PC-9 (cell line): Measurements from ENCODE around the gene S100A7. TPM values are rescaled to one million over a fixed set of nuclear protein-coding genes. Genes with fewer than 3 reads are reported as not detected.

ENCODE experiments used
- BruUV-seq: library from RNA; stranded (reverse); fragments of 400-500 nt; replicated peaks from 2 replicates; lab custom pipeline; 2021; lab: Mats Ljungman, UMichigan
- CTCF ChIA-PET: fragments of 300-600 bp; sonication (Branson Sonifier 250); formaldehyde crosslinking; loops from one replicate; lab custom pipeline; 2022; ENCODE audit warnings: antibody characterized with exemption; lab: Charles Lee
- POLR2A ChIA-PET: fragments of 300-600 bp; sonication (Branson Sonifier 250); formaldehyde crosslinking; loops from one replicate; lab custom pipeline; 2022; ENCODE audit warnings: antibody characterized with exemption; ENCODE audit not compliant: unreplicated experiment; lab: Charles Lee
- DNase-seq, 2 experiments: peaks; one replicate each; pipeline versions ENCODE4 v3.0.0 to v3.0.0-alpha.2; 2015 to 2022; ENCODE audit warnings: mixed read lengths in 1 of 2
- H2AFZ ChIP-seq: fragments of 200-600 bp; sonication (generic); 2 replicates; pipeline ENCODE4 v1.8.1; 2017; ENCODE audit warnings: antibody characterized with exemption
- H3F3A ChIP-seq: fragments of 200-600 bp; sonication (generic); 2 replicates; pipeline ENCODE4 v1.8.1; 2017; ENCODE audit warnings: antibody characterized with exemption, mild to moderate bottlenecking, low read depth; ENCODE audit not compliant: insufficient read depth
- H3K27ac ChIP-seq: fragments of 200-600 bp; sonication (generic); 2 replicates; pipeline ENCODE4 v1.6.1; 2016; ENCODE audit warnings: mixed run types
- H3K27me3 ChIP-seq: fragments of 200-600 bp; sonication (generic); 2 replicates; pipeline ENCODE4 v1.6.1; 2016; ENCODE audit warnings: low read depth, mixed run types; ENCODE audit not compliant: insufficient read depth
- H3K36me3 ChIP-seq: fragments of 200-600 bp; sonication (generic); 2 replicates; pipeline ENCODE4 v1.6.1; 2016; ENCODE audit warnings: low read depth, mixed run types
- H3K4me1 ChIP-seq: fragments of 200-600 bp; sonication (generic); replicated peaks from 2 replicates; pipeline ENCODE4 v1.6.1; 2016; ENCODE audit warnings: mixed run types; ENCODE audit not compliant: insufficient read depth
- H3K4me2 ChIP-seq: fragments of 200-600 bp; sonication (generic); 2 replicates; pipeline ENCODE4 v1.6.1; 2017; ENCODE audit warnings: mixed run types
- H3K4me3 ChIP-seq: fragments of 200-600 bp; sonication (generic); 2 replicates; pipeline ENCODE4 v1.6.1; 2016; ENCODE audit warnings: mixed run types
- H3K79me2 ChIP-seq: fragments of 200-600 bp; sonication (generic); 2 replicates; pipeline ENCODE4 v1.6.1; 2017; ENCODE audit warnings: low read depth, mixed run types
- H3K9me2 ChIP-seq: fragments of 200-600 bp; sonication (generic); 2 replicates; pipeline ENCODE4 v1.8.1; 2017; ENCODE audit warnings: mild to moderate bottlenecking; ENCODE audit not compliant: insufficient read depth
- H3K9me3 ChIP-seq: fragments of 200-600 bp; sonication (generic); 2 replicates; pipeline ENCODE4 v1.8.1; 2016; ENCODE audit warnings: low read depth; ENCODE audit not compliant: insufficient read depth
- H4K20me1 ChIP-seq: fragments of 200-600 bp; sonication (generic); 2 replicates; pipeline ENCODE4 v1.8.1; 2017; ENCODE audit not compliant: insufficient read depth
- EZH2 ChIP-seq: fragments of 200-600 bp; sonication (generic); IDR thresholded peaks from 2 replicates; pipeline ENCODE4 v1.8.0; 2017; ENCODE audit warnings: antibody characterized with exemption, low read depth
- intact Hi-C: fragments of 100-400 bp; cut with micrococcal nuclease; formaldehyde crosslinking; loops from one replicate; pipeline ENCODE4 v1.10.0; 2022; ENCODE audit not compliant: unreplicated experiment
- total RNA-seq: library from RNA; stranded (reverse); gene quantifications from 2 replicates; pipeline ENCODE4 v1.2.3, GENCODE V29; 2021
- TF ChIP-seq, protein P1 (sequence below): fragments of 200-600 bp; sonication (generic); conservative IDR thresholded peaks from 2 replicates; pipeline ENCODE4 v1.6.1; 2017; ENCODE audit warnings: mixed run types, antibody characterized with exemption, mild to moderate bottlenecking, moderate library complexity

Gene S100A7
- total RNA-seq, 1 experiment from 2014 or later = not detected

DNA sequence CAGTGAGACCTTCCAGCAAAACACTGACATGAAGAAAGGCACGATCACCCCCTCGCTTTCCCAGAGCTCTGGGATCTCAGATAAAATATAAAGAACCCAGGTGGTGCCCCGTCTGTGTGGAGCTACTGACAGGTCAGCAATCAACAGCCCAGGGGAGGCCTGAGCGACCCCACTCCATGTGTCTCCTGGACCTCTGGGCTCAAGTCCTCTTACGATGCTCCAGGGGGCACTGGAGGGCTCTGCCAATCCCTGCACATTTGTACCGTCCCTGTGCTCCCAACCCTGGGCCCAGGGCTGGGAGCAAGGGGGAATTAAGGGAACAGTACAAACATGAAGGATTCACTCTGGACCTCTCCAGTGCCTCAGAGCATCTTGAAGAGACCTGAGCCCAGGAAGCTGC, 31.7 kb downstream of the S100A7 start:
- Histone ChIP-seq H3K27me3 (peaks cover 50% of the 10 kb centered on the region), H3K79me2 (no peaks in the 10 kb centered on the region), H3K27ac (no peak overlapping the region), H4K20me1 (no peaks in the 10 kb centered on the region), H3K9me3 (no peaks in the 10 kb centered on the region), H3K4me1 (no peaks in the 10 kb centered on the region), H2AFZ (no peak overlapping the region), H3K4me2 (no peak overlapping the region), H3K36me3 (no peaks in the 10 kb centered on the region), H3K9me2 (0 out of 2 replicates have a peak, but pooled peaks cover 4% of the 10 kb centered on the region), H3F3A (no peaks in the 10 kb centered on the region), H3K4me3 (no peak overlapping the region)
- intact Hi-C loops = no loop called here
- no peak for DNase-seq
- BruUV-seq = no TSS peak
- TF ChIP-seq, protein P1, sequence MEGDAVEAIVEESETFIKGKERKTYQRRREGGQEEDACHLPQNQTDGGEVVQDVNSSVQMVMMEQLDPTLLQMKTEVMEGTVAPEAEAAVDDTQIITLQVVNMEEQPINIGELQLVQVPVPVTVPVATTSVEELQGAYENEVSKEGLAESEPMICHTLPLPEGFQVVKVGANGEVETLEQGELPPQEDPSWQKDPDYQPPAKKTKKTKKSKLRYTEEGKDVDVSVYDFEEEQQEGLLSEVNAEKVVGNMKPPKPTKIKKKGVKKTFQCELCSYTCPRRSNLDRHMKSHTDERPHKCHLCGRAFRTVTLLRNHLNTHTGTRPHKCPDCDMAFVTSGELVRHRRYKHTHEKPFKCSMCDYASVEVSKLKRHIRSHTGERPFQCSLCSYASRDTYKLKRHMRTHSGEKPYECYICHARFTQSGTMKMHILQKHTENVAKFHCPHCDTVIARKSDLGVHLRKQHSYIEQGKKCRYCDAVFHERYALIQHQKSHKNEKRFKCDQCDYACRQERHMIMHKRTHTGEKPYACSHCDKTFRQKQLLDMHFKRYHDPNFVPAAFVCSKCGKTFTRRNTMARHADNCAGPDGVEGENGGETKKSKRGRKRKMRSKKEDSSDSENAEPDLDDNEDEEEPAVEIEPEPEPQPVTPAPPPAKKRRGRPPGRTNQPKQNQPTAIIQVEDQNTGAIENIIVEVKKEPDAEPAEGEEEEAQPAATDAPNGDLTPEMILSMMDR = no peak
- TF ChIP-seq EZH2 = no peak
- ChIA-PET CTCF (no interaction called here), POLR2A (no interaction called here)

DNA sequence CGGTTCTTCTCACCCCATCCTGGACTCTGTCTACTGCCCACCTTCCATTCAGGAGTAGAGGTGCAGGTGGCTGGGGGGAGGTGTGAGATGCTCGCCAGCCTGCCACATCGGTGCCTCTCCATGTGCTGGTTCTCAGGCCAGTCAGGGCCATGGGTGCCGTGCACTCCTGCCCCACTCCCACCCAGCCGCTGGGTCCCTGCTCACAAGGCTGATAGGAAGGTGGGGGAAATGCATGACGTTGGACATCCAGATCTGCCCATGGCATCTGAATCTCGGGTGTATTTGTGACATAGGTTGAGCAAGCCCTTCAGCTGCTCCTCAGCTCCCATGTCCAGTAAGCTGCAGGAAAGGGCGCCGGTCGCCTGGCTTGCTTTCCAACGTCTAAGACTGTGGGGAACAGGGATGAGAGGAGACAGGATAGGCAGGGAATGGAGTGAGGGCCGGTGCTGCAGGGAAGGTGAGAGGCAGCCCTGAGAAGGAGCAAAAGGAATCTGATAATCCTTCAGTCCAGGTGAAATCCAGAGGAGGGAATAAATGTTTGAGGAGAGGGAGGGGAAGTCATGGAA, 32.3 kb downstream of the S100A7 start:
- ChIA-PET POLR2A (no interaction called here), CTCF (no interaction called here)
- no peak for DNase-seq
- H3K27me3 ChIP-seq = peaks cover 47% of the 10 kb centered on the region
- TF ChIP-seq EZH2 = no peak
- TF ChIP-seq, protein P1 = no peak
- no peak overlapping the region for H3K4me2 ChIP-seq
- no peak overlapping the region for H2AFZ ChIP-seq
- no peak overlapping the region for H3K27ac ChIP-seq
- no peaks in the 10 kb centered on the region for H3K79me2 ChIP-seq
- no peaks in the 10 kb centered on the region for H3K36me3 ChIP-seq
- H4K20me1 ChIP-seq = no peaks in the 10 kb centered on the region
- no peaks in the 10 kb centered on the region for H3F3A ChIP-seq
- intact Hi-C loops = no loop called here
- H3K9me2 ChIP-seq = 0 out of 2 replicates have a peak, but pooled peaks cover 4% of the 10 kb centered on the region
- no TSS peak for BruUV-seq
- no peaks in the 10 kb centered on the region for H3K9me3 ChIP-seq
- no peaks in the 10 kb centered on the region for H3K4me1 ChIP-seq
- H3K4me3 ChIP-seq = no peak overlapping the region

DNA sequence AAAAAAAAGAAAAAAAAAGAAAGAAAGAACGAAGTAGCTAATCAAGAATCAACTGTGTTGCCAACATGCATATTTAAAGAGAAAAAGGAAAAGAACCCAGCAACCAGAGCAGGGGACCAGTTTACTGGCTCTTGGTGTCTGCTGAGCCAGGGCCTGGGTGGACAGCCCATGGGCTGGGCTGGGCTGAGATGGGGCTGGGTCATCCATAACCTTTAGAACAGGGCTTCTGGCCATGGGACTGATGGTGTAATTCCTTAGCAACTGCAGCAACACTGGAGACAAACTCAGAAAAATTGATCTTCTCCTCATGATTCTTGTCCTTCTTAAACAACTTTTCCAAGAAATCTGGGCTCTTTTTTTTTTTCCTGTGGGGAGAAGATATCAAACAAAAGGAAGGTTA, 33.6 kb downstream of the S100A7 start:
- intact Hi-C loops = no loop called here
- Histone ChIP-seq H3K9me2 (0 out of 2 replicates have a peak, but pooled peaks cover 4% of the 10 kb centered on the region), H3K4me1 (no peaks in the 10 kb centered on the region), H3F3A (no peaks in the 10 kb centered on the region), H3K9me3 (no peaks in the 10 kb centered on the region), H3K27me3 (peaks cover 47% of the 10 kb centered on the region), H3K4me3 (no peak overlapping the region), H3K79me2 (no peaks in the 10 kb centered on the region), H3K36me3 (no peaks in the 10 kb centered on the region), H3K27ac (no peak overlapping the region), H4K20me1 (no peaks in the 10 kb centered on the region), H2AFZ (no peak overlapping the region), H3K4me2 (no peak overlapping the region)
- BruUV-seq = no TSS peak
- ChIA-PET CTCF (no interaction called here), POLR2A (no interaction called here)
- no peak for DNase-seq
- TF ChIP-seq EZH2 = no peak
- TF ChIP-seq, protein P1 = no peak
